Measurements from ENCODE around the gene PPP1R13L.
"Not testable (repeated sequence)": the region's sequence is repeated elsewhere in the genome, so short reads cannot be mapped to it uniquely, and the experiment has no call there.

The PPP1R13L gene

DNA sequence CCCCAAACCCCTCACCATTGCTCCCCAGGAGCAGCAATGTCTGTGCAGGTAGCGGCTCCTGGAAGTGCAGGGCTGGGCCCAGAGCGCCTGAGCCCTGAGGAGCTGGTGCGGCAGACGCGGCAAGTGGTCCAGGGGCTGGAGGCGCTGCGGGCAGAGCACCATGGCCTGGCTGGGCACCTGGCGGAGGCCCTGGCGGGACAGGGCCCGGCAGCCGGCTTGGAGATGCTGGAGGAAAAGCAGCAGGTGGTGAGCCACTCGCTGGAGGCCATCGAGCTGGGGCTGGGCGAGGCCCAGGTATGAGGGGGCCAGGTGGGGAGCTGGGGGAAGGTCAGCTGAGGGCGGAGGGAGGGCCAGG is 59.4 kb downstream of the PPP1R13L start:
- no peak for DNase-seq (ENCODE audit: low read depth, low spot score)

DNA sequence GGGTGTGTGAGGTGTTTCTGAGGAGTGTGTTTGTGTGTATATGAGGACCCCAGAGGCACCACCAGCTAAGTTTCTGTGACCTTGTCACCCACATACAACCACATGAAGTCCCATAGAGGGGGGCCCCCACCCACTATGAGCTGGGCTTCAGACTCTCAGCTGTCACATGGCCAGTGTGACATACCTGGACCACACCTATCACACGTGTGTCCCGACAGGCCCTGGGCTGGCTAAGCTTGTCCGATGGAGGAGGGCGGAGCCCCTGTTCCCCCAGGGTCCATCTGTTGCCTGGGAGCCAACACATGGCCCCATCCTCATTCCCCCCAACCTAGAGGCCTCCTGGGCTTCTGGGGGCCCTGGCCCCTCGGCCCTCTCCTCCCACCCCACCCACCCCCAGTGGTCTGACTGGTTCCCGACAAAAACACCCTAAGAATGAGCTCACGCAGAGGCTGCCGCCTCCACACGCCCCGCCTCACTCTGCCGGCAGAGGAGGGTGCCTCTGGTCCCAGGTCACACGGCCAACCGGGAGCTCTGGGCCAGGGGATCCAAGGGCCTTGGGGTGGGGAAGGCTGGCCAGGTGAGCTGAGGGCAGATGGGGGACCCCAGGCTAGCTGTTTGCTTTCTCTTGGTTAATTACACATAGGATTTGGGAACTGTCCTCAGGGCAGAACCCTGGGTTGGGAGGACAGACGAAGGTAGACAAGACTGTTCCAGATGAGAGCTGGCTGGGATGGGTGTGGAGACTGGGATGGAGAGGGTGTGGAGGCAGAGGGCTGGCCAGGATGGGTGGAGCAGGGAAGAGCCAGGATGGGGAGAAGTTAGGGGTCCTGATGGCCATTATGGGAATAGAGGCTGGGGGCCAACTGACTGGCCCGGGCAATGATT is 60.0 kb downstream of the PPP1R13L start:
- no peak for DNase-seq (ENCODE audit: low read depth, low spot score)

DNA sequence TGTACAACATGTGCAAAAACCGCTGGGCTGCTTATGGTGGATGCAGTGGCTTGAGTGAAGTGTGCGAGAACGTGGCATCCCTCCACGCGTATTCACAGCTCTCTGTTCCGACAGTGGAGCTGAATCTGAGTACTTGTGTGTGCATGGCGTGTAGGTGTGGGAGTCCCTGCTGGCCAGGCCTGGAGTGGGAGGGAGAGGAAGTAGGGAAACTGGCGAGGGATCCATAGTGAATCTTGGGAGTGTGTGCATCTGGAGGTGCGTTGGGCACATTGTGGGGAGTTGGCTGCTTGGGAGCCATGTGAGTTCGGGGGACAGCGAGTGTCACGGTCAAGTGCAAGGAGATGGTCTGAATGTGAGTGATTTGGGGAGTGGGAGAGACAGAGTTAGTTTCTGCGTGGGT is 62.0 kb downstream of the PPP1R13L start:
- no peak for DNase-seq (ENCODE audit: low read depth, low spot score)

DNA sequence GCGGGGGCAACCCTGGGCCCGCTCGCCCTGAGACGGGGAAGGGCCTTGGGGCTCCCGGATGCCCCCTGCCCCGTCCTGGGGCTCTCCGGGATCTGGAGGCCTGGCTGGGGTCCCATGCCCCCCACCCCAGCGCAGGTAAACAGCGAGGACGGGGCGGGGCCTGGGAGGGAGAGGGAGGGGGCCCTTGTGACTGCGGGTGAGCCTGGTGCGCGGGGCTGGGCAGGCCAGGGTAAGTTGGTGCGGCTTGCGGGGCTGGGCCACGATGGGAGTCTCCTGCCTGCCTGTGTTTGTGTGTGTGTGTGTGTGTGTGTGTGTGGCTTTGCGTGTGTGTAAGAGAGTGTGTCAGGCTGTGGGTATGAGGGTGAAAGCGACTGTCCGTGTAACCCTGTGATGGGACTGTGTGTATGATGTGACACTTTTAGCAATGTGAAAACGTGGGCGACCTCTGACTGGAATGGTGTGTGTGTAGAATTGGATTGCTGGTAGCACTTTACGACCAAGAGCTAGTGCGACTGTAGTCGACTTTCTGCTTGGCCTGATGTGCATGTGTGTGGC is 63.9 kb downstream of the PPP1R13L start:
- DNase-seq (ENCODE audit: low read depth, low spot score), result no peak

DNA sequence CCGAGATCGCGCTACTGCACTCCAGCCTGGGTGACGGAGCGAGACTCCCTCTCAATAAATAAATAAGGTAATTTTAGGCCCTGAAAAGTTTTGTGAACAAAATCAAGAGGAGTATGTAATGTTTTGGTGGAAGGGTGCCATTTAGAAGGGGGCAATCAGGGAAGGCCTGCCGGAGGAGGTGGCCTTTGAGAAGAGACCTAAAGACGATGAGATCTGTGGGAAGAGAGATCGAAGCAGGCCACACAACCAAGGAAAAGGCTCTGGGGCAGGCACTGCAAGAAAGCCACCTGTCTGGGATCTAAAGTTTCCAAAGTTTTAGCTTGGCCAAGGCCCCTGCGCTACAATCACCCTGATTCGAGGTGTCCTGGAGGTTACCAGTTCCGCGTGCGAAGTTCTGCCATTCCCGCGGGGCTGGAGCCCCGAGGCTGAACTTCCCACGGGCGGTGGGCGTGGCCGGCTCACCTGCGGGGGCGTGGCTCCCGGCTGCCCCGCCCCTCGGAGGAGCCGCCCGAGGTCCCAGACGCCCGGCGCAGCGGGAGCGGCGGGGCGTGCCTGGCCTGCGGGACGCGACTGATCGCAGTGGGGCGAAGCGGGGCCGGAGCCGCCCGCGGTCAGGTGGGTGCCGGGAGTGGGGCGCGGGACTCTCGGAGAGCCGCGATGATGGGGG is 64.5 kb downstream of the PPP1R13L start, which contains the start of gene KLC3:
KLC3 (plus strand) TSS at position 519 of the 667 bp plus-strand sequence. CDS start 4,792 bp downstream, outside the sequence.
- no peak for DNase-seq (ENCODE audit: low read depth, low spot score)

DNA sequence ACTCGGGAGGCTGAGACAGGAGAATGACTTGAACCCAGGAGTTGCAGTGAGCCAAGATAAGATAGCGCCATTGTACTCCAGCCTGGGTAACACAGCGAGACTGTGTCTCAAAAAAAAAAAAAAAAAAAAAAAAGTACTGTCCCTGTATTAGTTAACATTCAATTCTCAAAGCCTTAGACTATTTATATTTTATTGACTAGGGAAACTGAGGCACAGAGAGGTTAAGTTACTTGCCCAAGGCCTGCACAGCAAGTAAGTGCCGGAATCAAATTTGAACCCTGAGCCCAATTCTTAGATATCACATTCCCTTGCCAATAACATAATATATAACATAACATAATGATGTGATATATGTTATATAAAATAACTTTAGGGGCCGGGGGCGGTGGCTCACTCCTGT is 65.2 kb downstream of the PPP1R13L start:
- DNase-seq (ENCODE audit: low read depth, low spot score), result no peak

DNA sequence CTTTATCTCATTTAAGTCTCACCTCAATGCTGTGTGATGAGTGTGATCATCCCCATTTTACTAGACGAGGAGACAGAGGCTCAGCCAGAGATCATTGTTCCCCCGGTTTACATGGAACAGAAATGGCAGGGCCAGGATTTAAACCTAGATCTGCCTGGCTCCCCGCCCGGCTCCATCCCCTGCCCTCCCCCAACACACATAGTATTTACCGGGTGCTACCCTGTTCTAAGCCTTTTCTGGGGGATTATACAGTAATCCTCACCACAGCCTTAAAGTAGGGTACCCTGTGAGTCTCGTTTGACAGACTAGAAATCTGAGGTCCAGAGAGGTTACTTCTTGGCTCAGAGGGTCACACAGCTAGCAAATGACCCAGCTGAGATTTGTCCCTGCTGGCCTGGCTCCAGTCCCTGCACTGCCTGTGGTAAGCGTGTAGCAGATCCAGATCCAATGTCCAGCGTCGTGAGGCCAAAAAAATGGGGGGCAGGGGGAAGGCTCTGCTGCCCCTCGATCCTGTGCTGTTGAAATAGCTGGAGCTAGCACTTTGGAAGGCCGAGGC is 68.1 kb downstream of the PPP1R13L start:
- no peak for DNase-seq (ENCODE audit: low read depth, low spot score)

DNA sequence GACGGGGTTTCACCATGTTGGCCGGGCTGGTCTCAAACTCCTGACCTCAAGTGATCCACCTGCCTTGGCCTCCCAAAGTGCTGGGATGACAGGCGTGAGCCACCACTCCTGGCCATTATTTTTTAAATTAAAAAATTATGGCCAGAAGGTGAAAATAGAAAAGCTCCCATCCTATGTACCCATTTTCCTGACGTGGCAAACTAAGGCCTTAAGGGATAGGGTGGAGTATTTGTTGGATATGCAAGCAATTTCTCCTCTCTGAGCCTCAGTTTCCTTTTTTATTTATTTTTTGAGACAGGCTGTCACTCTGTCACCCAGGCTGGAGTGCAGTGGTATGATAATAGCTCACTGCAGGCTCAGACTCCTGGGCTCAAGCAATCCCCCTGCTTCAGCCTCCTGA is 70.0 kb downstream of the PPP1R13L start:
- DNase-seq (ENCODE audit: low read depth, low spot score), result not testable (repeated sequence)

DNA sequence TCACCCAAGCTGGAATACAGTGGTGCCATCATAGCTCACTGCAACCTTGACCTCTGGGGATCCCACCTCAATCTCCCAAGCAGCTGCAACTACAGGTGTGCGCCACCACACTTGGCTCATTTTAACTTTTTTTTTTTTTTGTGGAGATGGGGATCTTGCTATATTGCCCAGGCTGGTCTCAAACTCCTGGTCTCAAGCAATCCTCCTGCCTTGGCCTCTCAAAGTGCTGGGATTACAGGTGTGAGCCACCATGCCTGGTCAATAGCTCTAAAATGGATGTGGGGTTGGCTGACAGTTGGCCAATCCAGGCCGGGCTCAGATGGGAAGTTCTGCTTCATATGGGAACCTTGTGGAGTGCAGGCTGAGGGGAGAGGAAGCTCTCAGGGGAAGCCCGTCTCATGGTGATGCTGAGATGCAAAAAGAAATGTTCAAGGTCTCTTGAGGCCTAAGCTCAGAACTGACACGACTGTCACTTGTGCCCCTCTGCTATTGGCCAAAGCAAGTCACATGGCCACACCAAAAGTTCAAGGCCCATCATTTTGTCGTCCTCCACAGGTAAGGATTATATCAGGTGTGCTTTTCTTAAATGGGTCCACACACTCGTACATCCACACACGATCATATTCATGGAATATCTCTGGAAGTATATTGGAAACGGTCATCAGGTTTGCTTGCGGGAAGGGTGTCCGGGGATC is 71.1 kb downstream of the PPP1R13L start:
- no peak for DNase-seq (ENCODE audit: low read depth, low spot score)

DNA sequence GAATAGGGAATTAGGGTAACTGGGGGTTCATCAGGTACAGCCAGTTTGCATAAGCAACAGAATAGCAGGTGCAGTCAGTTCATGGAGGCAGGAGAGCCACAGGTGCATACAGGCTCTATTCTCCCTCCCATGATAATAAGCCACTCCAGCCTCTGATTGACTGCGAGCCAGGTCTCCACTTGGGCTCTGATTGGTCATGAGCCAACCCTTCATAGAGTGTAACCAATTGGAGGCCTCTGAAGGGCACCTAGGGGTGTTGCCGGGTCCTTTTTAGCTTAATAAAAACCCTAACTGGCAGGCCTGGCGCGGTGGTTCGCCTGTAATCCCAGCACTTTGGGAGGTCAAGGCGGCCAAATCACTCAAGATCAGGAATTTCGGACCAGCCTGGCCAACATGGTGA is 73.5 kb downstream of the PPP1R13L start:
- no peak for DNase-seq (ENCODE audit: low read depth, low spot score)
